RWPE2 (cell line): ENCODE data around the gene BRINP2.

Experiments used
- ATAC-seq: fragments of 200-7000 bp; cut with Tn5 transposase; 3 replicates; pipeline ENCODE4 v1.9.1; 2021; ENCODE audit warnings: low read depth
- DNase-seq: peaks from one replicate; pipeline ENCODE4 v3.0.0-alpha.2; 2020; ENCODE audit warnings: low spot score
- H3K27ac ChIP-seq: fragments of 450-650 bp; 2 replicates; pipeline ENCODE4 v1.5.1; 2017; ENCODE audit warnings: mild to moderate bottlenecking; ENCODE audit not compliant: poor library complexity, severe bottlenecking
- H3K27me3 ChIP-seq: fragments of 250-450 bp; sonication (Bioruptor Pico); 2 replicates; pipeline ENCODE4 v1.5.1; 2021; ENCODE audit warnings: mild to moderate bottlenecking, moderate library complexity; ENCODE audit not compliant: insufficient read depth, poor library complexity, severe bottlenecking
- H3K36me3 ChIP-seq: fragments of 250-450 bp; sonication (Bioruptor Pico); 2 replicates; pipeline ENCODE4 v1.5.1; 2020; ENCODE audit warnings: low read depth, mild to moderate bottlenecking, moderate library complexity
- H3K4me1 ChIP-seq: fragments of 250-450 bp; sonication (Bioruptor Pico); 2 replicates; pipeline ENCODE4 v1.5.1; 2021; ENCODE audit warnings: mild to moderate bottlenecking, moderate library complexity; ENCODE audit not compliant: insufficient read depth, poor library complexity, severe bottlenecking
- H3K4me3 ChIP-seq: fragments of 250-450 bp; sonication (Bioruptor Pico); 2 replicates; pipeline ENCODE4 v1.5.1; 2021; ENCODE audit warnings: mild to moderate bottlenecking, moderate library complexity; ENCODE audit not compliant: severe bottlenecking
- H3K9me3 ChIP-seq: fragments of 250-450 bp; sonication (Bioruptor Pico); 2 replicates; pipeline ENCODE4 v1.5.1; 2021; ENCODE audit warnings: mild to moderate bottlenecking, moderate library complexity; ENCODE audit not compliant: severe bottlenecking
- CTCF ChIP-seq: fragments of 450-650 bp; IDR thresholded peaks from one replicate; pipeline ENCODE4 v1.5.1; 2017; ENCODE audit warnings: mild to moderate bottlenecking, moderate library complexity; ENCODE audit not compliant: poor library complexity, severe bottlenecking

The BRINP2 gene

GRCh38 chr1:177306981-177307380 lies 136.2 kb downstream of the BRINP2 start:
- Histone ChIP-seq H3K36me3 (no peaks in the 10 kb centered on the region), H3K27me3 (no peaks in the 10 kb centered on the region), H3K4me3 (no peak overlapping the region), H3K9me3 (no peaks in the 10 kb centered on the region), H3K27ac (peak overlapping the region; percentile 66), H3K4me1 (peaks cover 28% of the 10 kb centered on the region)
- ATAC-seq (peak; percentile 46; the same call in 2 of the 3 replicates), DNase-seq (no peak)
- TF ChIP-seq CTCF: no peak

- no peak for TF ChIP-seq CTCF
- DNase-seq (no peak), ATAC-seq (peak; percentile 79)
- no peaks in the 10 kb centered on the region for H3K9me3 ChIP-seq
- no peak overlapping the region for H3K4me3 ChIP-seq
- peak overlapping the region; percentile 66 for H3K27ac ChIP-seq
- H3K4me1 ChIP-seq: peaks cover 28% of the 10 kb centered on the region
- no peaks in the 10 kb centered on the region for H3K36me3 ChIP-seq
- no peaks in the 10 kb centered on the region for H3K27me3 ChIP-seq
Measured at GRCh38 chr1:177307771-177308170, 137.0 kb downstream of the BRINP2 start.

GRCh38 chr1:177309880-177310279 lies 139.1 kb downstream of the BRINP2 start:
- Histone ChIP-seq H3K27me3 (no peaks in the 10 kb centered on the region), H3K36me3 (no peaks in the 10 kb centered on the region), H3K4me3 (no peak overlapping the region), H3K4me1 (peaks cover 30% of the 10 kb centered on the region), H3K9me3 (no peaks in the 10 kb centered on the region), H3K27ac (no peak overlapping the region)
- DNase-seq (no peak), ATAC-seq (no peak)
- no peak for TF ChIP-seq CTCF

DNA sequence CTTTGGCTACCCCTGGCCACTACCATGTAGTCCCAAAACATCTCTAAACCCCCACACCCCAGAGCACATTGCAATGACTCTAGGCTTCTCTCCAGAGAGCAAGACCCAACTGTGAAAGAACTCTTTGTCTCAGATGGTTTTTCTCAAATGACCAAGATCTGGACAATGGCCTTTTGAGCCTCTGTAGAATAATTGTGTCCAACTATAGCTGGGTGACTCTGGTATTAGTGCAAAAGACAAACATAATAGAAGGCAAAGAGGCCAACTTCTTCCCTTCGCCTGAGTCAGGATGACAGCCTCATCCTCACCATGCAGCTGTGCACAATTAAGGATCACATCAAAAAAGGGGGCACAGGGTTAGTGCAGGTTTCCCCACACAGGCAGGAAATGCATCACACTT lies 139.6 kb downstream of the BRINP2 start:
- no peak for TF ChIP-seq CTCF
- ATAC-seq: no peak
- Histone ChIP-seq H3K4me3 (no peak overlapping the region), H3K36me3 (no peaks in the 10 kb centered on the region), H3K27me3 (no peaks in the 10 kb centered on the region), H3K9me3 (no peaks in the 10 kb centered on the region), H3K4me1 (peaks cover 30% of the 10 kb centered on the region), H3K27ac (no peak overlapping the region)
- no peak for DNase-seq

- no peak overlapping the region for H3K4me3 ChIP-seq
- H3K9me3 ChIP-seq: no peaks in the 10 kb centered on the region
- no peak for TF ChIP-seq CTCF
- no peaks in the 10 kb centered on the region for H3K27me3 ChIP-seq
- DNase-seq (no peak), ATAC-seq (no peak)
- peaks cover 32% of the 10 kb centered on the region for H3K4me1 ChIP-seq
- no peak overlapping the region for H3K27ac ChIP-seq
- no peaks in the 10 kb centered on the region for H3K36me3 ChIP-seq
Measured at GRCh38 chr1:177311111-177311510, 140.4 kb downstream of the BRINP2 start.
